Dendritic cell treated with granulocyte-macrophage colony-stimulating factor and Interleukin-4, amounts not matched to agents 40 ng/mL and 50 ng/mL, for 4 days (primary cell): Measurements from ENCODE around the gene PTPRE.

Experiments
- H3K27ac Mint-ChIP-seq: one replicate; pipeline ENCODE4 v1.8.0; 2022; ENCODE audit warnings: mild to moderate bottlenecking, mixed read lengths
- H3K27me3 Mint-ChIP-seq: one replicate; pipeline ENCODE4 v1.8.0; 2022; ENCODE audit warnings: mild to moderate bottlenecking, mixed read lengths
- H3K36me3 Mint-ChIP-seq: one replicate; pipeline ENCODE4 v1.8.0; 2022; ENCODE audit warnings: low read depth, mixed read lengths
- H3K4me1 Mint-ChIP-seq: one replicate; pipeline ENCODE4 v1.8.0; 2022; ENCODE audit warnings: low read depth, mixed read lengths
- H3K4me3 Mint-ChIP-seq: one replicate; pipeline ENCODE4 v1.8.0; 2022; ENCODE audit warnings: mild to moderate bottlenecking, moderate library complexity, mixed read lengths
- H3K9me3 Mint-ChIP-seq: one replicate; pipeline ENCODE4 v1.8.0; 2022; ENCODE audit warnings: mixed read lengths
- intact Hi-C: fragments of 100-400 bp; cut with micrococcal nuclease; formaldehyde crosslinking; loops from one replicate; pipeline ENCODE4 v1.15.0; 2022

The PTPRE gene

DNA sequence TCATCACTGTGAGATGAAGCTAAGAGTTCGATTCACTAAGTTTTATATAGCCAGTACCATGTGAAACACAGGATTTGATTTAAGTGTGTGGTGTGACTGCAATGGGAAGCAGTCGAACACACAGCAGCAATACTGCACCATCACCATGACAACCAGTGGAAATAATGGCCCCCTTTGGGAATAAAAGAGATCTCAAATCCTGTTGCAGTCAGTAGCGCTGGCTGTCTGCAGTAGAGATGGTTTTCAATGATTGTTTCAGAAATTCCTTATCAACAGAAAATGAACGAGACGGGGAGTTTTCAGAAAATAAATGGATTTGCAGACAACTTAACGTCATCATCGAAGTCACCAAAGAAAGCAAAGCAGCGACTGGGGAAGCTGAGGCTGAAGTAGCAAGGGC lies 91.0 kb downstream of the PTPRE start:
- intact Hi-C loops = no loop called here
- Mint-ChIP-seq H3K27me3 (no peaks in the 10 kb centered on the region), H3K36me3 (no peaks in the 10 kb centered on the region), H3K9me3 (no peaks in the 10 kb centered on the region), H3K4me1 (peaks cover 42% of the 10 kb centered on the region), H3K27ac (no peak overlapping the region), H3K4me3 (no peak overlapping the region)

GRCh38 chr10:127998501-127999144 lies 91.7 kb downstream of the PTPRE start:
- no peaks in the 10 kb centered on the region for H3K9me3 Mint-ChIP-seq
- no peaks in the 10 kb centered on the region for H3K36me3 Mint-ChIP-seq
- no peak overlapping the region for H3K27ac Mint-ChIP-seq
- intact Hi-C loops = no loop called here
- H3K27me3 Mint-ChIP-seq = no peaks in the 10 kb centered on the region
- no peak overlapping the region for H3K4me3 Mint-ChIP-seq
- H3K4me1 Mint-ChIP-seq = peaks cover 42% of the 10 kb centered on the region

DNA sequence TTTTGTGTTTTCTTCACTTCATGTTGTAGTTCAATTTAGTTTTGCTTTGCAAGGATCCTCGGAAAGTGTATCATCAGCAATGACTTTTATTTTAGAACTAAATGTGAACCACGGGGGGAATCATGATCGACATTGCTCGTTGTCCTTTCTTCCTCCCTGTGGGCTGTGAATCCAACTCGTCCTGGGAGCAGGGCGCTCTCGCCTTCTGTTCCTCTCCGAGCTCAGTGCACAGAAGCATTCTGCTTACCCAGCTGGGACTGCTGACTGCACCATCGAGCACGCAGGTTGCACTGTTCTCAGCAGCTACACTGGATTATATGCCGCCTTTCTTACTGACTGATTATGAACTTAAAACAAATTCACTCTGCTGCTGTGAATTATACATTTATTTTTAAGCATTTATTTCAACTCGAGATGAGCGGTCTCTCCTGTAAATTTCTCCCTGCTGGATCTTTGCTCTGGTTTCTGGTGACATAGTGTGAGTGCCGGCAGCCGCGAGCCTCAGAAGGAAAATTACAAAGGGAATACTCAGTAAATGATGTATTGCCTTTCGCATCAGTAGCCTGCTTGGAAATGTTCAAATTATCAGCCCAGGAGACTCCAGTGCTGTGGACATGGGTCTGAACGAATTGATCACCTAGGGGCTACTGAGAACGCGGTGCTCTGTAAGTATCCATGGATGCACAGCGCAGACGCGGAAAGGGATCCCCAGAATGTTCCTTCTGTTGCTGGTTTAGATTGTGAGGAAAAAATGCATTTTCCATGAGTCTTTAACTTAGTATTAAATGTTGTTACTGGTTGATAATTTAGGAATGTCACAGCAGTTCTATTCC lies 92.6 kb downstream of the PTPRE start:
- Mint-ChIP-seq H3K9me3 (no peaks in the 10 kb centered on the region), H3K27ac (no peak overlapping the region), H3K4me1 (peaks cover 44% of the 10 kb centered on the region), H3K27me3 (no peaks in the 10 kb centered on the region), H3K36me3 (no peaks in the 10 kb centered on the region), H3K4me3 (no peak overlapping the region)
- intact Hi-C loops = loop anchor here (10.0 kb wide), 1 partner anchor 435 kb away; no protein-coding TSS in a partner anchor

DNA sequence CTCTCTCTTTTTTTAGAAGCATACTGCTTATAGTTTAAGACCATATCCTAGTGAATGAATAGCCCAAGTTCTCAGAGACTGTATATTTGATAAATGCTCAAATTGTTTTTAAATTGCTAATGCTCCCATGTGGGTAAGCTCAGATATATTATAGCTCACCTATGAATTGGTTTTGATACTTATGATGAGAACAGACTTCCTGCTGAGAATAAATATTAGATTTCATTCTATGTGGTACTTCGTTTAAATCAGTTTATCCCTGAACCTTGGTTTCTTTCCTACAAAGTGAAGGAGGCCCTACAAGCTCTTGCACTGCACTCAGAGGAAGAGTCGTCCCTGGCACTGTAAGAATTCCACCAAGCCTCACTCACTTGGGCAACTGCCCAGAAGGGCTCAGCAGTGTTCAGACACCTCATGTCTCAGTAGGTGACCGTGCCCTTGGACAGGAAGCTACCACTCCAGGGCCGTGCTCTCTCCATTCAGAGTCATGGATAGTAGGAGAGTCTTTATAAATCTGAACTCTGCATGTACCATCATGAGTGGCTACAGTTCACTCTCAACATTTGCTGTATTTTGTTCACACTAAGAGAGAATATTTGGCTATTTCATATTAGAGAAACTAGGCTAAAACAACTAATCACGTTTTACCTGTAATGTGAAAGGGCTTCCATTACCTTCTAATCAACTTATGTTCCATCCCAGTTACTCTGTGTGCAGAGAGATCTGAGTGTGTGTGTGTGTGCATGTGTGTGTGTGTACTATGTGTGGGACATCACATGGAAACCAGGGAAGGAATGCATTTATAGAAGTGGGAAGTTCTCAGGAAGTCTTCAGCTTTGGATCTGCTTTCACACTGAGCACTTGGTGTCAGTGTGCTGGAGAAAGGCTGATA lies 93.8 kb downstream of the PTPRE start:
- no peaks in the 10 kb centered on the region for H3K27me3 Mint-ChIP-seq
- H3K9me3 Mint-ChIP-seq = no peaks in the 10 kb centered on the region
- H3K4me3 Mint-ChIP-seq = no peak overlapping the region
- no peak overlapping the region for H3K27ac Mint-ChIP-seq
- no peaks in the 10 kb centered on the region for H3K36me3 Mint-ChIP-seq
- intact Hi-C loops = loop anchor here (10.0 kb wide), 1 partner anchor 436 kb away; no protein-coding TSS in a partner anchor
- peaks cover 51% of the 10 kb centered on the region for H3K4me1 Mint-ChIP-seq

DNA sequence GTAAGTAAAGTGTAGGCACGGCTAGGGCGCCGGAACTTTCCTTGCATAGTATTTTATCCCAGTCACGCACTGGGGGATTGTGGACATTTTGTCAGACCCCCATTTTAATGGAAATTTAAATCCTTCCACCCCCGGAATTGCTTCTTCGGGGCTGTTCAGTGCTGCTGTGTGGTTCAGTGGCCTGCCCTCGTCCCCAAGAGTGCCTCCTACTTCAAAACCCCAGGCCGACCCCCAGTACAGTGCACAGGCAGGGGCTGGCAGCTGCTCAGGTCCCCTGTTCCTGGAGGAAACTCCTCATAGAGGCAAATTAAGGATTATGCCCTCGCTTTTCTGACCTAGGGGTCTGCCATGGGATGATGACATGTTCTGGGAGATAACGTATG lies 94.5 kb downstream of the PTPRE start:
- no peaks in the 10 kb centered on the region for H3K9me3 Mint-ChIP-seq
- intact Hi-C loops = loop anchor here (10.0 kb wide), 1 partner anchor 437 kb away; no protein-coding TSS in a partner anchor
- H3K36me3 Mint-ChIP-seq = no peaks in the 10 kb centered on the region
- H3K27me3 Mint-ChIP-seq = no peaks in the 10 kb centered on the region
- H3K4me1 Mint-ChIP-seq = peaks cover 45% of the 10 kb centered on the region
- H3K4me3 Mint-ChIP-seq = no peak overlapping the region
- H3K27ac Mint-ChIP-seq = no peak overlapping the region

GRCh38 chr10:128001849-128002248 lies 94.9 kb downstream of the PTPRE start:
- Mint-ChIP-seq H3K36me3 (no peaks in the 10 kb centered on the region), H3K27ac (no peak overlapping the region), H3K4me3 (no peak overlapping the region), H3K9me3 (no peaks in the 10 kb centered on the region), H3K4me1 (peaks cover 40% of the 10 kb centered on the region), H3K27me3 (no peaks in the 10 kb centered on the region)
- intact Hi-C loops = loop anchor here (10.0 kb wide), 1 partner anchor 437 kb away; no protein-coding TSS in a partner anchor

DNA sequence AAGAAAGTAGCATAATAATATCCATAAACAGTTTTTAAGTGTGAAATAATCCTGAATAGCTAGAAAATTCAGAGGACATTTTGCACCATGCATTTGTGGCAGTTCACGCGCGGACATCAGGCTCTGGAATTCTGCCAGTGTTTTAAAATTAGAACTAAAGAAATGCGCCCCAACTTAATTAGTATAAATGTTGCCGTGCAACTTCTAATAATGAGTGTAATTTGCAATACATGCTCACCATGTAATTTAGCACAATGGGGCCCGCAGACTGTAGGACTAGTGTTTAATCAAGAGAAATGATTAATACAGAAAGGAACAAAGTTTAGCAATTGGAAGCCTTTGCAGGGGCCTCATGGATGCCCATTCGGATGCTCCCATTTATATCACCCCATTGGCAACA lies 96.6 kb downstream of the PTPRE start:
- intact Hi-C loops = loop anchor here (10.0 kb wide), 1 partner anchor 439 kb away; no protein-coding TSS in a partner anchor
- H3K27ac Mint-ChIP-seq = no peak overlapping the region

DNA sequence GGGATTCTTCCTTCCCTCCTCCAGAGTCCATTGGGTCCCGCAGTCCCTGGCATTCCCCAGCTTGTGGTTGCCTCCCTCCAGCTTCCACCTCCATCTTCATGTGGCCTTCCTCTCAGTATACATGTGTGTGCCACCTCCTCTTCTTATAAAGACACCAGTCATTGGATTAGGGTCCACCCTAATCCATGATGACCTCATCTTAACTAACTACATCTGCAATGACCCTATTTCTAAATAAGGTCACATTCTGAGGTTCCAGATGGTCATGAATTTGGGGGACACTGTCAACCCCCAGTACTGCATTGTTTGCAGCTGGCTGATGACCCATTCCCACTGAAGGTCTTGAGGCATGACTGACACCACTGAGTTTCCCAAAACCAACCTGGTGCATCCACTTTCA lies 99.0 kb downstream of the PTPRE start:
- no peaks in the 10 kb centered on the region for H3K27me3 Mint-ChIP-seq
- no peaks in the 10 kb centered on the region for H3K36me3 Mint-ChIP-seq
- H3K4me3 Mint-ChIP-seq = no peak overlapping the region
- H3K4me1 Mint-ChIP-seq = peaks cover 29% of the 10 kb centered on the region
- H3K9me3 Mint-ChIP-seq = no peaks in the 10 kb centered on the region
- no peak overlapping the region for H3K27ac Mint-ChIP-seq
- intact Hi-C loops = loop anchor here (10.0 kb wide), 1 partner anchor 441 kb away; no protein-coding TSS in a partner anchor

More for the DNA sequence above, 96.6 kb downstream of the PTPRE start:
- H3K9me3 Mint-ChIP-seq = no peaks in the 10 kb centered on the region
- H3K4me1 Mint-ChIP-seq = peaks cover 23% of the 10 kb centered on the region
- no peak overlapping the region for H3K4me3 Mint-ChIP-seq
- no peaks in the 10 kb centered on the region for H3K27me3 Mint-ChIP-seq
- no peaks in the 10 kb centered on the region for H3K36me3 Mint-ChIP-seq

DNA sequence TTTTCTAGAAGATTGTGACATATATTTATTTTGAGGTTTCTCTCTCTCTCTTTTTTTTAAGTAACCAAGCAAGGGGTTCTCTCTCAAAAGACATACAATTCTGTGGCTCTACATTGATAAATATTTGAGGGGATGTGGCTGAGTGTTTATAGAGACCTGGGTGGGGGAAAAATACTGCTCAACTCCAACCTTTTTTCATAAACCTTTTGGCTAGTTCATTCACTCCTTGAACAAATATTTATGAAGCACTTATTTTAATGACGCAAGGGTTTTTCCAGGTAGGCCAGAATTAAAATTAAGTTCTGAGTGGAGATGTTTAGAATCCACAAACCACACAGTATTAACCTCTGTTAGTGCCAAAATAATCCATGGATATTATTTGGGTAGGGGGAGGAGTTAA lies 100.2 kb downstream of the PTPRE start:
- H3K27ac Mint-ChIP-seq = no peak overlapping the region
- no peaks in the 10 kb centered on the region for H3K27me3 Mint-ChIP-seq

GRCh38 chr10:128007971-128008370 lies 101.1 kb downstream of the PTPRE start:
- Mint-ChIP-seq H3K36me3 (no peaks in the 10 kb centered on the region), H3K27ac (no peak overlapping the region), H3K4me1 (peaks cover 31% of the 10 kb centered on the region), H3K4me3 (no peak overlapping the region), H3K27me3 (no peaks in the 10 kb centered on the region), H3K9me3 (no peaks in the 10 kb centered on the region)
- intact Hi-C loops = loop anchor here (10.0 kb wide), 1 partner anchor 443 kb away; no protein-coding TSS in a partner anchor

More for the DNA sequence above, 100.2 kb downstream of the PTPRE start:
- H3K4me1 Mint-ChIP-seq = peaks cover 34% of the 10 kb centered on the region
- intact Hi-C loops = loop anchor here (10.0 kb wide), 1 partner anchor 442 kb away; no protein-coding TSS in a partner anchor
- H3K9me3 Mint-ChIP-seq = no peaks in the 10 kb centered on the region
- H3K36me3 Mint-ChIP-seq = no peaks in the 10 kb centered on the region
- H3K4me3 Mint-ChIP-seq = no peak overlapping the region

DNA sequence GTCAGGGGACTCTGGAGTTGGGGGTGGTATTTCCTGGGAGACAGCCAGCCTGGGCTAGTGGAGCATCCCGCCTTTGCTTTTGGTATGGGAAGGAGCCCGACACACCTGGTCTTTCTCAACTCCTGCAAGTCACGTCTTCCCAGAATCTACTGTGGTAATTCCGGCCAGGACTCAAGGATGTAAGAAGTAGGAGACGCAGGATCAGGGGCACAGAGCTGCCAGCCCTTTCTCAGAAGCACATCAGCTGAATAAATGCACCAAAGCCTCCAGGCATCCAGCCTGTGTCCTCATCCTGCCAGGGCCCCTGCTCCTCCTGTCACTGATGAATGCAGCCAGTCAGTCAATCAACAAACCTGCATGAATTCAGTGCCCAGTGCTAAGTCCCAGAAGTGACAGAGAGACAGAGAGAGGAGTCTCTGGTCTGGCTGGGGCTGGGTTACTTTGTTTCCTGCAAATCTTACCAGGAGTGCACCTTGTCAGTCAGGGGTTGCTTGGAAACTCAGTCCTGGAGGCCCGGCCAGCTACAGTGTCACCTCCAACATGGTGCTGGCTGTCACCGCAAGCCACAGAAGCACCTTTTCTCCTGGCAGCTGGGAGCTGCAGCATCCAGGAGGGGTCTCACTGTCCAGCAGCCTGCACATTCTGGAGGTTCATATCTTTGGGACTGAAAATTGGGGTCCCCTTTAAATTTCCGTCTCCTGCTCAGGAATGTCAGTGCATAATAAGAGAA lies 101.8 kb downstream of the PTPRE start:
- no peaks in the 10 kb centered on the region for H3K9me3 Mint-ChIP-seq
- H3K27ac Mint-ChIP-seq = no peak overlapping the region
- intact Hi-C loops = loop anchor here (10.0 kb wide), 1 partner anchor 444 kb away; no protein-coding TSS in a partner anchor
- H3K27me3 Mint-ChIP-seq = no peaks in the 10 kb centered on the region
- no peaks in the 10 kb centered on the region for H3K36me3 Mint-ChIP-seq
- peaks cover 31% of the 10 kb centered on the region for H3K4me1 Mint-ChIP-seq
- no peak overlapping the region for H3K4me3 Mint-ChIP-seq

DNA sequence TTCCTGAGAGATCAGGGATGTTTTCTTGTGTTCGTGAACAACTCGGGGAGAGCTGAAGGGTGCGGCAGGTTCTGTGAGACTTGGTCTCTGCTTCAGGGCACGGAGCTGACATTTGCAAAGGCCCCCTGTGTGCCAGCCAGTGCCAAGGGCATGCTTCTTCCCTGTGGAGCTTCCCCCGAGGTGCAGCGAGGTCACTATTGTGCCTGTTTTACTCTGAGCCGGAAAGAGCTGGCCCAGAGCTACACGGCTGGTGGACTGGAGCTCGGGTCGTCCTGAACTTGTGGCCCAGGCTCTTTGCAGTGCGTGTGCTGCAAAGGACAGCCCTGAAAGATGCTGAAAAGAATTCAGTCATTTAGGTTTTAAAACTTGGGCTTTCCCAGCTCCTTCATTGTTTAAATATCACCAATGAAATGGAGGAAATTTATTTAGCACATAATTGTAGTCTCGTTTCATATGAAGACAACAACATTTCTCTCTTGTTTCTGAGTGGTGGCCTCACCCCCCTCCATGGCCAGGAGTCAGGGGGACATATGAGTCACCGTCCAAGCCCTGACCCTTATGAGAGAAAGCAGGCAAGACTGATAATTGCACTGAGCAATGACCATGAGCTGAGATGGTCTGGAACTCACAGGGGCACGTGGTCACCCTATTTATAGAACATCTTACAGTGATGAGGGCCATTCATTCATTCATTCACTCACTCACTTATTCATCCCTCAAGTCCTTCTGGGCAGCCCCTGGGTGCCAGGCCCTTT lies 102.6 kb downstream of the PTPRE start:
- intact Hi-C loops = loop anchor here (10.0 kb wide), 2 partner anchors 135 to 445 kb away; no protein-coding TSS in a partner anchor
- Mint-ChIP-seq H3K27ac (no peak overlapping the region), H3K4me1 (peaks cover 28% of the 10 kb centered on the region), H3K4me3 (no peak overlapping the region), H3K36me3 (no peaks in the 10 kb centered on the region), H3K9me3 (no peaks in the 10 kb centered on the region), H3K27me3 (no peaks in the 10 kb centered on the region)
